Measurements from ENCODE around the gene MAST2.

Gene MAST2

DNA sequence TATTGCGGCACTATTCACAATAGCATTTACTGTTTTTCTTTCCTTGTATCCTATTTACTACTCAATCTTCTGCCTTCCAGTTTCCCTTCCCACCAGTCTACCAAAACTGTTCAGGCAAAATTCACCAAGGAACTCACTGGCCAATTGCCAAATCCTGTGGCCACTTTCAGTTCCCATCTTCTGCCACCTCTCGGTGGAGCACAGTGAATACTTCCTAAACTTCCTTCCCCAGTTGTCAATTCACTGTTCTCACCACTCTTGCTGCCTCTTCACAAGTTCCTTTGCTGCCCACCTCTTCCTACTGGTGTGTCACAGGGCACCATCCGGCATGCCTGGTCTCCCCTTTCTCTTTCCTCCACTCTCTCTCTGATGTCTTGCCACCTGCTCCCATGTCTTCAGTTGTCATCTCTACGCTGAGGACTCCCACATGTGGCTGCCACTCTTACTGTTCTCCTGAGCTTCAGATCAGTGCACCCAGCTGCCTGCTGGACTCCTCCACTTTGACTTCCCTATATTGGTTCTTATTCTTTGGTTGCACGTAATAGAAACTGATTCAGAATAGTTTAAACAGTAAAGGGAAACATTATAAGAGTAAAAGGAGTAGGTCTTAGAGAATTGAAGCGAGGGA, 214.6 kb downstream of the MAST2 start:
- H3K4me1 ChIP-seq (ENCODE audit: control insufficient read depth, insufficient read depth, low read length), result no peaks in the 10 kb centered on the region
- peaks cover 10% of the 10 kb centered on the region for H3K36me3 ChIP-seq (ENCODE audit: insufficient read depth, low read length)
- no peaks in the 10 kb centered on the region for H3K27me3 ChIP-seq (ENCODE audit: control insufficient read depth, insufficient read depth, low read length)
- no peak overlapping the region for H3K9ac ChIP-seq (ENCODE audit: low read depth, low read length)
- H3K4me3 ChIP-seq (ENCODE audit: low read length), result no peak overlapping the region
- H3K4me2 ChIP-seq (ENCODE audit: low read length), result no peak overlapping the region
- no peaks in the 10 kb centered on the region for H3K9me3 ChIP-seq (replicated peaks; ENCODE audit: low read length)

DNA sequence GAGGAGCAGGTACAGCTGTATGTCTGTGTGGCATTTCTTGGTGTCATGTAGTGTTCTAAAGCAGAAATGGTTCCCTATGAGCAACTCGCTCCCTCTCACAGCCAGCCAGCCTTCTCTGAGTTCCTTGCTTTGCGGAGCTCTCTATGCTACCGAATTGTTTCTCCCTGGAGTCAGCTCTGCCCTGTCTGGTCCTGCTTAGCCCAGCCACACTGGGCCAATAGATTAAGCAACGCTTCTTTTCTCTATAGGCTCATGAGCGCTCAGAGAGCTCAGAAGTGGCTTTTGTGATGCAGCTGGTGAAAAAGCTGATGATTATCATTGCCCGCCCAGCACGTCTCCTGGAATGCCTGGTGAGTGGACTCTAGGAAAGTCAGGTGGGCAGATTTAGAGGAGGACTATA, 215.9 kb downstream of the MAST2 start:
- no peaks in the 10 kb centered on the region for H3K9me3 ChIP-seq (replicated peaks; ENCODE audit: low read length)
- no peak overlapping the region for H3K4me3 ChIP-seq (ENCODE audit: low read length)
- no peaks in the 10 kb centered on the region for H3K27me3 ChIP-seq (ENCODE audit: control insufficient read depth, insufficient read depth, low read length)
- peaks cover 21% of the 10 kb centered on the region for H3K36me3 ChIP-seq (ENCODE audit: insufficient read depth, low read length)
- H3K9ac ChIP-seq (ENCODE audit: low read depth, low read length), result no peak overlapping the region
- no peak overlapping the region for H3K4me2 ChIP-seq (ENCODE audit: low read length)
- H3K4me1 ChIP-seq (ENCODE audit: control insufficient read depth, insufficient read depth, low read length), result no peaks in the 10 kb centered on the region

GRCh38 chr1:46020010-46020409, 216.6 kb downstream of the MAST2 start:
- Histone ChIP-seq H3K9ac (ENCODE audit: low read depth, low read length) (no peak overlapping the region), H3K36me3 (ENCODE audit: insufficient read depth, low read length) (peaks cover 21% of the 10 kb centered on the region), H3K27me3 (ENCODE audit: control insufficient read depth, insufficient read depth, low read length) (no peaks in the 10 kb centered on the region), H3K4me1 (ENCODE audit: control insufficient read depth, insufficient read depth, low read length) (no peaks in the 10 kb centered on the region), H3K4me2 (ENCODE audit: low read length) (no peak overlapping the region), H3K9me3 (replicated peaks; ENCODE audit: low read length) (no peaks in the 10 kb centered on the region), H3K4me3 (ENCODE audit: low read length) (no peak overlapping the region)

DNA sequence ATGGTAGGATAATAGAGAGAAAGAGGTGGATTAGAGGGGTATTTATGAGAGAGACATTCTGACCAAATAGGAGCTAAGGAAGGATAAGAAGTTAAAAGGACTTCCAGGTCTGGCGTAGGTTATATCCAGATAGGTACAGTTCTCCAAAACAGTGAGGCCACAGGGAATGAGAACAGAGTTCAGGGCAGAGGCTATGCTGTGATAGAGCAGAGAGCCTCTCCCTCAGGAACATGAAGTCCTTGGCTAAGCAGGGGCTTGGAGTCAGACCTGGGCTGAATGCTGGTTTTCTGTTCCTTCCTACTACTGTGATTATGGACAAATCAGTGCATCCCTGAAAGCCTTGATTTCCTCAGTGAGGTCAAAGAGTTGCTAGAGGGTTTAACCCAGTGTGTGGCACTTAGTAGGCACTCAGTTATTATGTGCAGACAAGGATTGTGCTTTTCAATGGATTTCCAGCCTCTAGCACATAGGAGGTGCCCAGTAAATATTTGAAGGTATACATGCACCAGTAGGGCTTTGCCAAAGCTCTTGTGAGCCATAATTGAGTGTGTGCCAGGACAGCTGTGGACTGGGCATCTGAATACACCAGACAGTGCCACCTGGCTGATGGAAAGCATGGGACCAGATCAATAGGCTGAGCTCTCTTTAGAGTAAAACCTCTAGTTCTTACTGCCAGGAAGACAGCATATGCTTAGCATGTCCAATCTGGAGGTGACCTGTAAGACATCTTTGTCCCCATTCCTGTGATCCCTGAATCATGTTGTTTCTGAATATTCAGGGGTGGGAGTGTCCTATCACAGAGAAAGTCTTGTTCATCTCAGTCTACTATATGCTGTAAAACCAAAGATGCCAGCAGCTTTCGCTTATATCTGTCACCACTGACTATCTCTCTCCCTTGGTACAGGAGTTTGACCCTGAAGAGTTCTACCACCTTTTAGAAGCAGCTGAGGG, 217.9 kb downstream of the MAST2 start:
- peaks cover 21% of the 10 kb centered on the region for H3K36me3 ChIP-seq (ENCODE audit: insufficient read depth, low read length)
- H3K9me3 ChIP-seq (replicated peaks; ENCODE audit: low read length), result no peaks in the 10 kb centered on the region
- H3K4me3 ChIP-seq (ENCODE audit: low read length), result no peak overlapping the region
- H3K27me3 ChIP-seq (ENCODE audit: control insufficient read depth, insufficient read depth, low read length), result no peaks in the 10 kb centered on the region
- no peak overlapping the region for H3K9ac ChIP-seq (ENCODE audit: low read depth, low read length)
- H3K4me1 ChIP-seq (ENCODE audit: control insufficient read depth, insufficient read depth, low read length), result no peaks in the 10 kb centered on the region
- no peak overlapping the region for H3K4me2 ChIP-seq (ENCODE audit: low read length)

DNA sequence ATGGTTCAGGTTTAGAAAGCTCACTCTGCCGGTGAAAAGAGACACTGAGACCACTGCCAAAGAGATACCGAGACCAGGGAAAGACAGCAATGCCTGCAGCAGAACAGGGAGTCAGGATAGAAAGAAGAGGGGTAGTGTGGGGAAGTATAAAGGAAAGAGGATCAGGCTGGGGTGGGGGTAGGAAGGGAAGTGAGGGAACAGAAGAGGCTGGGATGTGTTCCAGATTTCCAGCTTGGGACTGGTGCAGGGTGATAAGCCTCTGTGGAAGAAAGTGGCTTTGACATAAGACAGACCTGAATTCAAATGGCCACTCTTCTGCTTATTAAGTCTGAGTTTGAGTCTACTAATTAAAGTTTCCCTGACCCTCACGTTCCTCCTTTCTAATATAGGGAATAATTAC, 223.1 kb downstream of the MAST2 start:
- Histone ChIP-seq H3K27me3 (ENCODE audit: control insufficient read depth, insufficient read depth, low read length) (no peaks in the 10 kb centered on the region), H3K9me3 (replicated peaks; ENCODE audit: low read length) (no peaks in the 10 kb centered on the region), H3K36me3 (ENCODE audit: insufficient read depth, low read length) (peaks cover 53% of the 10 kb centered on the region), H3K4me2 (ENCODE audit: low read length) (no peak overlapping the region), H3K9ac (ENCODE audit: low read depth, low read length) (no peak overlapping the region), H3K4me3 (ENCODE audit: low read length) (no peak overlapping the region), H3K4me1 (ENCODE audit: control insufficient read depth, insufficient read depth, low read length) (no peaks in the 10 kb centered on the region)

DNA sequence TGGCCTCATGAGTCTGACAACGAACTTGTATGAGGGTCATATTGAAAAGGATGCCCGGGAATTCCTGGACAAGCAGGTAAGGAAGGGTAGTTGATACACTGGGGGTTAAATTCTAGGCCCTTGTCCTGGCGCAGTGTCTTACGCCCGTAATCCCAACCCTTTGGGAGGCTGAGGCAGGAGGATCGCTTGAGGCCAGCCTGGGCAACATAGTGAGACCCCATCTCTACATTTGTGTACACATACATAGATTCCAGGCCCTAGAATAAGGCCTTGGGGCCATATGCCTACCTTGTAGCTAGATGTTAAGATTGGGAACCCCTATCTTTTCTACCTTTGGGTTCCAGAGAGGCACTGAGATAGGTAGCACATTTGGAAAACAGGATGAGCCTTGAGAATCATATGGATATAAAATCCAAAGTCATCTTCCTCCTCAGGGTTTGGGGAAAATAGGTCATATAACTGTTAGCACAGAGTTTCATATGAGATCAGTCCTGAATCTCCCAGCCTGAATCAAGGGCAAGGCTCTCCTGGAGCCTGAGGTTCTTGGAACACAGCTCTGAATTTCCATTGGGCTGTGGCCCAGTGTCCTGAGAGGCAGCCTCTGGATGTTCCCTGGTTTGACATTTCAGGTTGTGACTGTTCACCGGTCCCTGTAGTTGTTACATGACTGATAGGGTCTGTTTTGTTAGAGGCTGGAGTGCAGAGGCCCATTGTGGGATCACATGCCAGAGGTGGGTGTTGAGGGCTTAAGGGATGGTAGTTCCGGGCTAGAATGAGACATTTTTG, 224.6 kb downstream of the MAST2 start:
- H3K9me3 ChIP-seq (replicated peaks; ENCODE audit: low read length), result no peaks in the 10 kb centered on the region
- peaks cover 54% of the 10 kb centered on the region for H3K36me3 ChIP-seq (ENCODE audit: insufficient read depth, low read length)
- H3K9ac ChIP-seq (ENCODE audit: low read depth, low read length), result no peak overlapping the region
- no peaks in the 10 kb centered on the region for H3K4me1 ChIP-seq (ENCODE audit: control insufficient read depth, insufficient read depth, low read length)
- H3K4me2 ChIP-seq (ENCODE audit: low read length), result no peak overlapping the region
- H3K27me3 ChIP-seq (ENCODE audit: control insufficient read depth, insufficient read depth, low read length), result no peaks in the 10 kb centered on the region
- H3K4me3 ChIP-seq (ENCODE audit: low read length), result no peak overlapping the region

GRCh38 chr1:46030074-46030870, 226.9 kb downstream of the MAST2 start:
- H3K9ac ChIP-seq (ENCODE audit: low read depth, low read length), result no peak overlapping the region
- no peaks in the 10 kb centered on the region for H3K27me3 ChIP-seq (ENCODE audit: control insufficient read depth, insufficient read depth, low read length)
- no peak overlapping the region for H3K4me3 ChIP-seq (ENCODE audit: low read length)
- no peaks in the 10 kb centered on the region for H3K4me1 ChIP-seq (ENCODE audit: control insufficient read depth, insufficient read depth, low read length)
- no peaks in the 10 kb centered on the region for H3K9me3 ChIP-seq (replicated peaks; ENCODE audit: low read length)
- peaks cover 47% of the 10 kb centered on the region for H3K36me3 ChIP-seq (ENCODE audit: insufficient read depth, low read length)
- no peak overlapping the region for H3K4me2 ChIP-seq (ENCODE audit: low read length)

- H3K9me3 ChIP-seq (replicated peaks; ENCODE audit: low read length), result no peaks in the 10 kb centered on the region
- no peak overlapping the region for H3K9ac ChIP-seq (ENCODE audit: low read depth, low read length)
- H3K36me3 ChIP-seq (ENCODE audit: insufficient read depth, low read length), result peaks cover 47% of the 10 kb centered on the region
- no peak overlapping the region for H3K4me2 ChIP-seq (ENCODE audit: low read length)
- no peaks in the 10 kb centered on the region for H3K4me1 ChIP-seq (ENCODE audit: control insufficient read depth, insufficient read depth, low read length)
- H3K4me3 ChIP-seq (ENCODE audit: low read length), result no peak overlapping the region
- H3K27me3 ChIP-seq (ENCODE audit: control insufficient read depth, insufficient read depth, low read length), result no peaks in the 10 kb centered on the region
Measured at GRCh38 chr1:46030876-46031660, 227.7 kb downstream of the MAST2 start.

DNA sequence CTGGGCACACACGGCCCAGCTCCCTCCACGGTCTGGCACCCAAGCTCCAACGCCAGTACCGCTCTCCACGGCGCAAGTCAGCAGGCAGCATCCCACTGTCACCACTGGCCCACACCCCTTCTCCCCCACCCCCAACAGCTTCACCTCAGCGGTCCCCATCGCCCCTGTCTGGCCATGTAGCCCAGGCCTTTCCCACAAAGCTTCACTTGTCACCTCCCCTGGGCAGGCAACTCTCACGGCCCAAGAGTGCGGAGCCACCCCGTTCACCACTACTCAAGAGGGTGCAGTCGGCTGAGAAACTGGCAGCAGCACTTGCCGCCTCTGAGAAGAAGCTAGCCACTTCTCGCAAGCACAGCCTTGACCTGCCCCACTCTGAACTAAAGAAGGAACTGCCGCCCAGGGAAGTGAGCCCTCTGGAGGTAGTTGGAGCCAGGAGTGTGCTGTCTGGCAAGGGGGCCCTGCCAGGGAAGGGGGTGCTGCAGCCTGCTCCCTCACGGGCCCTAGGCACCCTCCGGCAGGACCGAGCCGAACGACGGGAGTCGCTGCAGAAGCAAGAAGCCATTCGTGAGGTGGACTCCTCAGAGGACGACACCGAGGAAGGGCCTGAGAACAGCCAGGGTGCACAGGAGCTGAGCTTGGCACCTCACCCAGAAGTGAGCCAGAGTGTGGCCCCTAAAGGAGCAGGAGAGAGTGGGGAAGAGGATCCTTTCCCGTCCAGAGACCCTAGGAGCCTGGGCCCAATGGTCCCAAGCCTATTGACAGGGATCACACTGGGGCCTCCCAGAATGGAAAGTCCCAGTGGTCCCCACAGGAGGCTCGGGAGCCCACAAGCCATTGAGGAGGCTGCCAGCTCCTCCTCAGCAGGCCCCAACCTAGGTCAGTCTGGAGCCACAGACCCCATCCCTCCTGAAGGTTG, 231.4 kb downstream of the MAST2 start:
- H3K27me3 ChIP-seq (ENCODE audit: control insufficient read depth, insufficient read depth, low read length), result no peaks in the 10 kb centered on the region
- H3K9ac ChIP-seq (ENCODE audit: low read depth, low read length), result no peak overlapping the region
- no peak overlapping the region for H3K4me3 ChIP-seq (ENCODE audit: low read length)
- H3K36me3 ChIP-seq (ENCODE audit: insufficient read depth, low read length), result peaks cover 31% of the 10 kb centered on the region
- H3K4me1 ChIP-seq (ENCODE audit: control insufficient read depth, insufficient read depth, low read length), result peaks cover 5% of the 10 kb centered on the region
- no peaks in the 10 kb centered on the region for H3K9me3 ChIP-seq (replicated peaks; ENCODE audit: low read length)
- no peak overlapping the region for H3K4me2 ChIP-seq (ENCODE audit: low read length)
